NB4 (cell line): ENCODE measurements around the gene MTRFR.
"Not testable (repeated sequence)": the region's sequence is repeated elsewhere in the genome, so short reads cannot be mapped to it uniquely, and the experiment has no call there.

Experiments
- DNase-seq: peaks from one replicate; pipeline ENCODE4 v3.0.0; 2010; ENCODE audit warnings: low read depth
- H3K4me3 ChIP-seq: one replicate; pipeline ENCODE4 v1.5.1; 2011; ENCODE audit warnings: mild to moderate bottlenecking, low read depth, low read length, moderate library complexity
- CTCF ChIP-seq: IDR thresholded peaks from one replicate; pipeline ENCODE4 v1.5.1; 2012; ENCODE audit warnings: low read depth, low read length
- MAX ChIP-seq: IDR thresholded peaks from 2 replicates; pipeline ENCODE4 v1.6.1; 2011; ENCODE audit warnings: low read depth, low read length
- MYC ChIP-seq: IDR thresholded peaks from 2 replicates; pipeline ENCODE4 v1.6.1; 2011; ENCODE audit warnings: low read depth, low read length
- POLR2A ChIP-seq: IDR thresholded peaks from 2 replicates; pipeline ENCODE4 v1.6.1; 2011; ENCODE audit warnings: mild to moderate bottlenecking; ENCODE audit not compliant: insufficient read length; ENCODE audit errors: extremely low read depth

MTRFR gene

GRCh38 chr12:123232807-123233504, at the start of gene MTRFR, which contains the start of gene MPHOSPH9:
Gene MTRFR, plus strand, starts transcription at chr12:123233436. Its CDS starts 20,239 bp downstream, at chr12:123253675.
Gene MPHOSPH9, minus strand, starts transcription at chr12:123233141. Its CDS starts 2,777 bp downstream, at chr12:123230364.
- TF ChIP-seq POLR2A (peak; percentile 94), MYC (peak; percentile 74), CTCF (no peak), MAX (peak; percentile 65)
- DNase-seq: peak; percentile 100
- H3K4me3 ChIP-seq: peak within 1 kb of the TSS; percentile 97

GRCh38 chr12:123187637-123188036, 45.6 kb upstream of the MTRFR start:
- no peak for DNase-seq
- no peak for TF ChIP-seq MYC
- no peak overlapping the region for H3K4me3 ChIP-seq

- DNase-seq: no peak
- no peak overlapping the region for H3K4me3 ChIP-seq
- TF ChIP-seq POLR2A (no peak), CTCF (no peak), MAX (no peak), MYC (no peak)
These were observed 33.3 kb upstream of the MTRFR start for GRCh38 chr12:123199936-123200335.

- TF ChIP-seq MYC (no peak), CTCF (no peak), MAX (no peak), POLR2A (no peak)
- H3K4me3 ChIP-seq: no peak overlapping the region
- no peak for DNase-seq
These were observed 32.8 kb upstream of the MTRFR start for GRCh38 chr12:123200414-123200813.

GRCh38 chr12:123206794-123207193, 26.4 kb upstream of the MTRFR start:
- H3K4me3 ChIP-seq, DNase-seq: not testable (repeated sequence)

- not testable (repeated sequence) for DNase-seq, H3K4me3 ChIP-seq
These were observed 25.4 kb upstream of the MTRFR start for GRCh38 chr12:123207815-123208214.

- TF ChIP-seq POLR2A: no peak
- TF ChIP-seq MYC: no peak
- no peak for TF ChIP-seq CTCF
- no peak for TF ChIP-seq MAX
- no peak overlapping the region for H3K4me3 ChIP-seq
- no peak for DNase-seq
These were observed 10.0 kb upstream of the MTRFR start for GRCh38 chr12:123223241-123223668.
